IMR-90 (cell line): ENCODE results near the gene SYCN. TPM values are rescaled to one million over a fixed set of nuclear protein-coding genes. Genes with fewer than 3 reads are reported as not detected.

ENCODE experiments used
- ATAC-seq: fragments of 200-7000 bp; cut with Tn5 transposase; 2 replicates; pipeline ENCODE4 v1.9.1; 2020; ENCODE audit warnings: low read depth, mild to moderate bottlenecking, moderate library complexity
- BruUV-seq: library from RNA; stranded (reverse); fragments of 400-500 nt; replicated peaks from 2 replicates; lab custom pipeline; 2021; lab: Mats Ljungman, UMichigan
- CTCF ChIA-PET: fragments of 300-600 bp; formaldehyde crosslinking; extraction: SDS; loops from one replicate; lab custom pipeline; 2021; ENCODE audit warnings: antibody characterized with exemption; lab: Yijun Ruan, JAX
- POLR2A ChIA-PET: fragments of 300-600 bp; sonication (Branson Sonifier 250); formaldehyde crosslinking; loops from one replicate; lab custom pipeline; 2022; ENCODE audit warnings: antibody characterized with exemption; ENCODE audit not compliant: unreplicated experiment; lab: Charles Lee
- DNase-seq: peaks from one replicate; pipeline ENCODE4 v3.0.0; 2013
- H2AFZ ChIP-seq: replicated peaks from 2 replicates; pipeline ENCODE3; 2013; ENCODE audit warnings: low read length, mild to moderate bottlenecking; ENCODE audit not compliant: poor library complexity
- H2AK5ac ChIP-seq: 2 replicates; pipeline ENCODE4 v1.6.1; 2013; ENCODE audit warnings: low read depth, low read length, inconsistent platforms
- H2AK9ac ChIP-seq: replicated peaks from 2 replicates; pipeline ENCODE3; 2013; ENCODE audit warnings: mild to moderate bottlenecking, low read depth, low read length, moderate library complexity; ENCODE audit not compliant: poor library complexity
- H2BK120ac ChIP-seq: 2 replicates; pipeline ENCODE4 v1.6.1; 2013; ENCODE audit warnings: low read depth, low read length, inconsistent platforms
- H2BK15ac ChIP-seq: 3 replicates; pipeline ENCODE4 v1.6.1; 2013; ENCODE audit warnings: low read depth, low read length, inconsistent platforms
- H2BK20ac ChIP-seq: 2 replicates; pipeline ENCODE4 v1.6.1; 2013; ENCODE audit warnings: low read depth, mild to moderate bottlenecking, inconsistent platforms, low read length, moderate library complexity
- H2BK5ac ChIP-seq: 2 replicates; pipeline ENCODE4 v1.6.1; 2013; ENCODE audit warnings: mild to moderate bottlenecking, low read depth, low read length, inconsistent platforms; ENCODE audit not compliant: poor library complexity, severe bottlenecking
- H3K14ac ChIP-seq: replicated peaks from 2 replicates; pipeline ENCODE4 v1.6.1; 2013; ENCODE audit warnings: low read depth, low read length, inconsistent platforms
- H3K18ac ChIP-seq: 2 replicates; pipeline ENCODE4 v1.6.1; 2013; ENCODE audit warnings: low read depth, low read length, control low read depth
- H3K23ac ChIP-seq: 2 replicates; pipeline ENCODE4 v1.6.1; 2013; ENCODE audit warnings: low read depth, low read length, inconsistent platforms
- H3K27ac ChIP-seq: 2 replicates; pipeline ENCODE4 v1.5.1; 2013; ENCODE audit warnings: mild to moderate bottlenecking, control low read depth, low read length; ENCODE audit not compliant: insufficient read depth
- H3K27me3 ChIP-seq: 2 replicates; pipeline ENCODE4 v1.6.1; 2013; ENCODE audit warnings: low read length; ENCODE audit not compliant: control insufficient read depth, insufficient read depth
- H3K36me3 ChIP-seq: 2 replicates; pipeline ENCODE4 v1.6.1; 2013; ENCODE audit warnings: low read length, mixed read lengths; ENCODE audit not compliant: control insufficient read depth, insufficient read depth
- H3K4ac ChIP-seq: 2 replicates; pipeline ENCODE4 v1.6.1; 2013; ENCODE audit warnings: low read depth, low read length, inconsistent platforms
- H3K4me1 ChIP-seq: 2 replicates; pipeline ENCODE4 v1.6.1; 2013; ENCODE audit warnings: low read length, mixed read lengths; ENCODE audit not compliant: control insufficient read depth, insufficient read depth
- H3K4me2 ChIP-seq: 2 replicates; pipeline ENCODE4 v1.6.1; 2013; ENCODE audit warnings: low read depth, mild to moderate bottlenecking, control low read depth, low read length, moderate library complexity
- H3K4me3 ChIP-seq: 2 replicates; pipeline ENCODE4 v1.5.1; 2013; ENCODE audit warnings: low read depth, mild to moderate bottlenecking, control low read depth, low read length, moderate library complexity; ENCODE audit not compliant: insufficient read depth
- H3K56ac ChIP-seq: 2 replicates; pipeline ENCODE4 v1.6.1; 2013; ENCODE audit warnings: low read length, inconsistent platforms; ENCODE audit not compliant: insufficient read depth; ENCODE audit errors: extremely low read depth
- H3K79me1 ChIP-seq, 2 experiments: 2 replicates each; pipeline ENCODE4 v1.6.1; 2013; ENCODE audit warnings: low read length in 2 of 2, inconsistent platforms in 1 of 2, low read depth in 1 of 2
- H3K9ac ChIP-seq: 2 replicates; pipeline ENCODE4 v1.6.1; 2013; ENCODE audit warnings: low read depth, low read length, control low read depth
- H3K9me1 ChIP-seq: 2 replicates; pipeline ENCODE4 v1.6.1; 2013; ENCODE audit warnings: low read length, inconsistent platforms; ENCODE audit not compliant: insufficient read depth
- H3K9me3 ChIP-seq: 2 replicates; pipeline ENCODE4 v1.6.1; 2013; ENCODE audit warnings: low read length; ENCODE audit not compliant: control insufficient read depth, insufficient read depth
- H4K20me1 ChIP-seq: 2 replicates; pipeline ENCODE4 v1.6.1; 2013; ENCODE audit warnings: low read length, inconsistent platforms; ENCODE audit not compliant: insufficient read depth
- H4K5ac ChIP-seq: 2 replicates; pipeline ENCODE4 v1.6.1; 2013; ENCODE audit warnings: mild to moderate bottlenecking, low read depth, low read length, control low read depth
- H4K8ac ChIP-seq, 2 experiments: 2 replicates each; pipeline ENCODE4 v1.6.1; 2013; ENCODE audit warnings: low read depth in 2 of 2, low read length in 2 of 2, control low read depth in 1 of 2, inconsistent platforms in 1 of 2
- H4K91ac ChIP-seq: 2 replicates; pipeline ENCODE4 v1.6.1; 2013; ENCODE audit warnings: low read depth, low read length, inconsistent platforms; ENCODE audit not compliant: insufficient read depth
- CEBPB ChIP-seq: IDR thresholded peaks from 2 replicates; pipeline ENCODE4 v1.6.1; 2012; ENCODE audit warnings: low read depth, low read length, improper control_type of control experiment
- CHD1 ChIP-seq: IDR thresholded peaks from 2 replicates; pipeline ENCODE4 v1.6.1; 2012; ENCODE audit warnings: low read depth, low read length, improper control_type of control experiment
- MAZ ChIP-seq: IDR thresholded peaks from 2 replicates; pipeline ENCODE4 v1.6.1; 2012; ENCODE audit warnings: low read depth, mild to moderate bottlenecking, low read length, improper control_type of control experiment, moderate library complexity, borderline replicate concordance
- MXI1 ChIP-seq: IDR thresholded peaks from 2 replicates; pipeline ENCODE4 v1.6.1; 2012; ENCODE audit warnings: low read depth, mild to moderate bottlenecking, low read length, moderate library complexity, borderline replicate concordance
- NFE2L2 ChIP-seq: fragments of 150-350 bp; IDR thresholded peaks from 2 replicates; pipeline ENCODE4 v1.6.1; 2016; ENCODE audit warnings: low read depth, mild to moderate bottlenecking, low read length
- RFX5 ChIP-seq: IDR thresholded peaks from 2 replicates; pipeline ENCODE4 v1.8.0; 2012; ENCODE audit warnings: low read depth, mild to moderate bottlenecking, low read length, moderate library complexity
- WGBS, 2 experiments: methylation state at CpG; one replicate each; pipeline versions ENCODE4 v1.1.5 to v1.1.7; 2013; ENCODE audit warnings: missing lambda C conversion rate in 2 of 2; ENCODE audit not compliant: insufficient read length in 1 of 2; ENCODE audit errors: extremely low coverage in 2 of 2; 5-methylcytosine and 5-hydroxymethylcytosine counted together
- dilution Hi-C: fragments of 300-500 bp; cut with HindIII; formaldehyde crosslinking; loops from one replicate; pipeline ENCODE4 v1.14.3; 2018; ENCODE audit warnings: low sequenced_read_pairs; ENCODE audit not compliant: unreplicated experiment
- in situ Hi-C: fragments of 300-500 bp; cut with MboI; formaldehyde crosslinking; loops from 3 replicates; pipeline ENCODE4 v1.14.3; 2019; ENCODE audit warnings: low sequenced_read_pairs, inconsistent platforms, mixed read lengths
- intact Hi-C: fragments of 100-400 bp; cut with micrococcal nuclease; formaldehyde crosslinking; loops from 2 replicates; pipeline ENCODE4 v1.10.0; 2022
- polyA plus RNA-seq, 3 experiments: library from polyadenylated mRNA; depleted of rRNA; stranded (reverse); fragments of >200 nt; gene quantifications; 2 replicates each; pipeline ENCODE4 v1.2.3, GENCODE V29; 2012; ENCODE audit warnings: low replicate concordance in 1 of 3
- total RNA-seq: library from RNA; depleted of rRNA; stranded (reverse); fragments of >200 nt; gene quantifications from 2 replicates; pipeline ENCODE4 v1.2.3, GENCODE V29; 2012
- TF ChIP-seq, protein P1 (sequence below): conservative IDR thresholded peaks from 2 replicates; pipeline ENCODE4 v1.5.1; 2012; ENCODE audit warnings: mild to moderate bottlenecking, low read depth, low read length, improper control_type of control experiment
- TF ChIP-seq, protein P2 (sequence below): fragments of 150-350 bp; IDR thresholded peaks from 2 replicates; pipeline ENCODE4 v1.6.1; 2017; ENCODE audit warnings: mild to moderate bottlenecking, antibody characterized with exemption, low read length, low read depth

Gene SYCN
- total and polyA plus RNA-seq, 2 of the 4 experiments (the other 2 are of a cell fraction), result not detected

DNA sequence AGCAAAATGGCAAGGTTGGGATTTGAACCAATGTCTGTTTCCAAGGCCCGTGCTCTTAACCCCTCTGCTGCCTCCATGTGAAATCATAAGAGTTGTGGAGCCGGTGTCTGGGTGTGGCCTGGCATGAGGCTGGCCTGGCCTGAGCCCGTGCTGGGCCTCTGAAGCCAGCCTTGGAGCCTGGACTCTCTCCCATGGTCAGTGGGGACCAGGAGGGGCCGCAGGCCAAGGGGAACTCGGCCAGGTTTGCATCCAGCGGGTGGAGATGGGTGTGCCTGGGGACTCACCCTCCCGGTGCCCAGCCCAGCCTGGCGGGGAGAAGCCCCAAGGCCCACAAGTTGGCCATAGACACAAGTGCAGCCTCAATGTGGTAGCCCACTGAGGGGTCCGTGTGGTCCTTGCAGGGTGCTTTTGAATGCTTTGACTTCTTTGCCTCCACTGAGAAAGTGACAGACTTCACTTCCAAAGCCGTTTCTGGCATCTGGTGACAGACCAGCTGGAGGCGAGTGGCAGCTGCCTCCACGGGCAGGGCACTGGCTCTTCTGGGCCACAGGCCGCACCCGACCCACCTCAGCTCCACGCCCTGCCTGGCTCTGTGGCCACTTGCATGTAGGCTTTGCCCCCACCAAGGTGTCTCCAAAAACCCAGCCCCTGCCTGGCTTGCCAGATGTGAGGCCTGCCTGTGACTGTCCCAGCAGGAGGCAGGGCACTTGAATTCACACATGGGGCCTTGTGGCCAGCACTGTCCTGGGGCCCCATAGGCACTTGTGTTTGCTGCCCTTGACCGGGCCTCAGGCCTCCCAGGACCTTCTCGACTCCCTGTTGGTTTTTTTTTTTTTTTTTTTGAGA is 33.5 kb downstream of the SYCN start (continued):
- no peak for TF ChIP-seq RFX5

DNA sequence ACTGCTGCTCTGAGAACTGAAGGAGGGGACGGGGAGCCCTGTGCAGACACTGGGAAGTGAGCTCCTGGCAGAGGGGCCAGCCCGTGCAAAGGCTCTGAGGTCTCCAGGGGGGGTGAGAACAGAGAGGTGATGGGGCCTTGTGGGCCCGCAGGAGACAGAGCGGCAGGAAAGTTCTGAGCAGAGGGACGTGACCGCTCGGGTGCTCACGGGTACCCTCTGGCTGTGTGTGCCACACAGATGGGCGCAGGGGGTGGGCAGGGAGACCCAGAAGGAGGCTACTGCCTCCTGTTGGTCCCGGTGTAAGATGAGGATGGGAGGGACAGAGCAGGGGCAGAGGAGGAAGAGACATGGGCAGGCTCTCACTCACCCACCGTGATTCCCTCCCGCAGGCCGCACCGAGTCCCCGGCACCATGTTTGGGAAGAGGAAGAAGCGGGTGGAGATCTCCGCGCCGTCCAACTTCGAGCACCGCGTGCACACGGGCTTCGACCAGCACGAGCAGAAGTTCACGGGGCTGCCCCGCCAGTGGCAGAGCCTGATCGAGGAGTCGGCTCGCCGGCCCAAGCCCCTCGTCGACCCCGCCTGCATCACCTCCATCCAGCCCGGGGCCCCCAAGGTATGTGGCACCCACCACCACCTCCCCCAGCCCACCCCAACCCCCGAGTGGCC is 34.8 kb downstream of the SYCN start:
- ChIA-PET POLR2A (no interaction called here), CTCF (no interaction called here)
- H3K4me1 ChIP-seq, result no peaks in the 10 kb centered on the region
- no peak overlapping the region for H3K56ac ChIP-seq
- H3K79me1 ChIP-seq, result peaks cover 6 to 31% of the 10 kb centered on the region in 2 experiments
- no peak for DNase-seq
- no peak overlapping the region for H2AK5ac ChIP-seq
- no peak overlapping the region for H4K8ac ChIP-seq
- 91% methylated on average over 6 of the region's 36 CpGs; no CpG with 5 or more reads in 1 of the 2 experiments for WGBS, 2 experiments
- no peak overlapping the region for H3K4me3 ChIP-seq
- in situ Hi-C loops (no loop called here), dilution Hi-C loops (no loop called here), intact Hi-C loops (no loop called here)
- H3K9me1 ChIP-seq, result peaks cover 6% of the 10 kb centered on the region; the same call in 1 of the 2 replicates
- H3K23ac ChIP-seq, result no peak overlapping the region
- no peak overlapping the region for H3K14ac ChIP-seq
- H3K36me3 ChIP-seq, result peaks cover 32% of the 10 kb centered on the region
- no peaks in the 10 kb centered on the region for H3K9me3 ChIP-seq
- H2AFZ ChIP-seq, result no peak overlapping the region
- no peak overlapping the region for H4K91ac ChIP-seq
- H2BK20ac ChIP-seq, result no peak overlapping the region
- no peaks in the 10 kb centered on the region for H3K27me3 ChIP-seq
- no peak overlapping the region for H3K18ac ChIP-seq
- H2BK15ac ChIP-seq, result no peak overlapping the region
- no peak overlapping the region for H3K4ac ChIP-seq
- H3K27ac ChIP-seq, result no peak overlapping the region
- H2BK120ac ChIP-seq, result no peak overlapping the region
- no peak overlapping the region for H2AK9ac ChIP-seq
- H4K5ac ChIP-seq, result no peak overlapping the region
- no peak overlapping the region for H3K9ac ChIP-seq
- H3K4me2 ChIP-seq, result no peak overlapping the region
- TF ChIP-seq, protein P1, sequence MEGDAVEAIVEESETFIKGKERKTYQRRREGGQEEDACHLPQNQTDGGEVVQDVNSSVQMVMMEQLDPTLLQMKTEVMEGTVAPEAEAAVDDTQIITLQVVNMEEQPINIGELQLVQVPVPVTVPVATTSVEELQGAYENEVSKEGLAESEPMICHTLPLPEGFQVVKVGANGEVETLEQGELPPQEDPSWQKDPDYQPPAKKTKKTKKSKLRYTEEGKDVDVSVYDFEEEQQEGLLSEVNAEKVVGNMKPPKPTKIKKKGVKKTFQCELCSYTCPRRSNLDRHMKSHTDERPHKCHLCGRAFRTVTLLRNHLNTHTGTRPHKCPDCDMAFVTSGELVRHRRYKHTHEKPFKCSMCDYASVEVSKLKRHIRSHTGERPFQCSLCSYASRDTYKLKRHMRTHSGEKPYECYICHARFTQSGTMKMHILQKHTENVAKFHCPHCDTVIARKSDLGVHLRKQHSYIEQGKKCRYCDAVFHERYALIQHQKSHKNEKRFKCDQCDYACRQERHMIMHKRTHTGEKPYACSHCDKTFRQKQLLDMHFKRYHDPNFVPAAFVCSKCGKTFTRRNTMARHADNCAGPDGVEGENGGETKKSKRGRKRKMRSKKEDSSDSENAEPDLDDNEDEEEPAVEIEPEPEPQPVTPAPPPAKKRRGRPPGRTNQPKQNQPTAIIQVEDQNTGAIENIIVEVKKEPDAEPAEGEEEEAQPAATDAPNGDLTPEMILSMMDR, result no peak
- TF ChIP-seq, protein P2, sequence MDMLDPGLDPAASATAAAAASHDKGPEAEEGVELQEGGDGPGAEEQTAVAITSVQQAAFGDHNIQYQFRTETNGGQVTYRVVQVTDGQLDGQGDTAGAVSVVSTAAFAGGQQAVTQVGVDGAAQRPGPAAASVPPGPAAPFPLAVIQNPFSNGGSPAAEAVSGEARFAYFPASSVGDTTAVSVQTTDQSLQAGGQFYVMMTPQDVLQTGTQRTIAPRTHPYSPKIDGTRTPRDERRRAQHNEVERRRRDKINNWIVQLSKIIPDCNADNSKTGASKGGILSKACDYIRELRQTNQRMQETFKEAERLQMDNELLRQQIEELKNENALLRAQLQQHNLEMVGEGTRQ, result no peak
- TF ChIP-seq NFE2L2 (no peak), MAZ (no peak), CHD1 (no peak), MXI1 (no peak), CEBPB (no peak), RFX5 (no peak)
- H2BK5ac ChIP-seq, result no peak overlapping the region
- H4K20me1 ChIP-seq, result peaks cover 18% of the 10 kb centered on the region
- BruUV-seq, result no TSS peak
- no peak for ATAC-seq
